ENCODE results near the gene RFC3.

DNA sequence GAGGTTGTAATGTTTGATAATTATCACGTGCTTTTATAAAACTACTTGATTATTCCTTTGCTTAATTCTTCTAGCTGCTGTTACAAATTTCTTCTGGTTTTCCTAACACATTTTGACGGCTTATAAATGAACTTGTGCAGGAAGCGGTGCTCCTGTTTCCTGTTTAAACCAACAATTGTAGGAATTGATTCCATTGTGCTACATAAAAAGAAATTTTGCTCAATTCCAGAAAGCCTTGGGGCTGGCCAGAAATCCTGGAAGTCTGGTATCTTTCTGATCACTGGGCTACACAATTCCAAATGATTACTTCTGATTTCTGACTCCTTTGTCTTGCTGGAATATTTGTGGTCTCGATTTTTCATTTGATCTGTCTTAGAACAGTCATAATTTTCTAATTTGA is 14.9 kb downstream of the RFC3 start:
- TF ChIP-seq CTCF (conservative IDR thresholded peaks at IDR 0.05 in 1 of 2, IDR thresholded peaks at IDR 0.05 in 1 of 2; ENCODE audit: low read depth in 1 of 2, low read length in 2 of 2) (no peak), EZH2 (IDR thresholded peaks at IDR 0.05; ENCODE audit: low read length, missing control alignments) (no peak)

Measured in fibroblast of lung (primary cell).